ENCODE measurements around the gene STC2. TPM values are rescaled to one million over a fixed set of nuclear protein-coding genes. Genes with fewer than 3 reads are reported as not detected.

Gene STC2
- total and polyA plus RNA-seq, 2 of the 4 experiments (the other 2 are of a cell fraction): 87.5 to 270 TPM

- Histone ChIP-seq H3K36me3 (ENCODE audit: control insufficient read depth, insufficient read depth, low read length) (no peaks in the 10 kb centered on the region), H3K27me3 (ENCODE audit: control insufficient read depth, insufficient read depth, low read length) (peaks cover 19% of the 10 kb centered on the region), H2BK20ac (ENCODE audit: low read depth, low read length) (no peak overlapping the region), H3K4me1 (ENCODE audit: control insufficient read depth, insufficient read depth, low read length) (peaks cover 10% of the 10 kb centered on the region), H2BK120ac (ENCODE audit: low read depth, low read length) (no peak overlapping the region), H2AFZ (replicated peaks; ENCODE audit: low read length, poor library complexity) (no peak overlapping the region), H3K56ac (ENCODE audit: extremely low read depth, insufficient read depth, low read length) (no peak overlapping the region), H4K20me1 (ENCODE audit: insufficient read depth, low read length) (no peaks in the 10 kb centered on the region), H3K9me1 (ENCODE audit: insufficient read depth, low read length) (no peaks in the 10 kb centered on the region; the same call in 1 of the 2 replicates), H2AK9ac (replicated peaks; ENCODE audit: low read depth, low read length, poor library complexity) (no peak overlapping the region), H4K5ac (ENCODE audit: low read depth, low read length) (no peak overlapping the region), H3K23ac (ENCODE audit: low read depth, low read length) (no peak overlapping the region), H3K4me3 (ENCODE audit: insufficient read depth, low read depth, low read length) (no peak overlapping the region), H3K14ac (replicated peaks; ENCODE audit: low read depth, low read length) (no peak overlapping the region), H3K4me2 (ENCODE audit: low read depth, low read length) (no peak overlapping the region), H4K91ac (ENCODE audit: insufficient read depth, low read depth, low read length) (no peak overlapping the region), H4K8ac (ENCODE audit: low read depth in 2 of 2, low read length in 2 of 2) (no peak overlapping the region), H2BK15ac (ENCODE audit: low read depth, low read length) (no peak overlapping the region), H3K9ac (ENCODE audit: low read depth, low read length) (no peak overlapping the region), H2AK5ac (ENCODE audit: low read depth, low read length) (no peak overlapping the region), H3K18ac (ENCODE audit: low read depth, low read length) (no peak overlapping the region), H2BK5ac (ENCODE audit: low read depth, low read length, poor library complexity, severe bottlenecking) (no peak overlapping the region), H3K27ac (ENCODE audit: insufficient read depth, low read length) (no peak overlapping the region), H3K79me1 (ENCODE audit: low read depth in 1 of 2, low read length in 2 of 2) (no peaks in the 10 kb centered on the region), H3K9me3 (ENCODE audit: control insufficient read depth, insufficient read depth, low read length) (no peaks in the 10 kb centered on the region), H3K4ac (ENCODE audit: low read depth, low read length) (no peak overlapping the region)
- ATAC-seq (ENCODE audit: low read depth) (no peak), DNase-seq (no peak)
- intact Hi-C loops (cut with micrococcal nuclease) (no loop called here), in situ Hi-C loops (cut with MboI; ENCODE audit: low sequenced_read_pairs) (loop anchor here (5.0 to 25.0 kb wide), 2 partner anchors 306 to 1024 kb away; partner anchors contain the start of gene ATP6V0E1), dilution Hi-C loops (cut with HindIII; ENCODE audit: low sequenced_read_pairs, unreplicated experiment) (no loop called here)
- no CpG with 5 or more reads among the region's 4 CpGs for WGBS, 2 experiments (ENCODE audit: extremely low coverage in 2 of 2, insufficient read length in 1 of 2)
- no TSS peak for BruUV-seq (replicated peaks)
- no peak for TF ChIP-seq RAD21 (IDR thresholded peaks at IDR 0.05; ENCODE audit: low read length)
- TF ChIP-seq CTCF (conservative IDR thresholded peaks at IDR 0.05; ENCODE audit: low read depth, low read length): no peak
- no peak for TF ChIP-seq RFX5 (IDR thresholded peaks at IDR 0.05; ENCODE audit: low read depth, low read length)
- no peak for TF ChIP-seq BHLHE40 (IDR thresholded peaks at IDR 0.05; ENCODE audit: low read depth, low read length)
- TF ChIP-seq SMC3 (IDR thresholded peaks at IDR 0.05; ENCODE audit: low read depth, low read length): no peak
- TF ChIP-seq USF2 (IDR thresholded peaks at IDR 0.05; ENCODE audit: low read depth, low read length): no peak
- no peak for TF ChIP-seq MXI1 (IDR thresholded peaks at IDR 0.05; ENCODE audit: borderline replicate concordance, low read depth, low read length)
- TF ChIP-seq RCOR1 (IDR thresholded peaks at IDR 0.05; ENCODE audit: insufficient replicate concordance, low read length): no peak
- no peak for TF ChIP-seq ELK1 (IDR thresholded peaks at IDR 0.05; ENCODE audit: borderline replicate concordance, low read depth, low read length)
- no peak for TF ChIP-seq MAZ (IDR thresholded peaks at IDR 0.05; ENCODE audit: borderline replicate concordance, low read depth, low read length)
- TF ChIP-seq FOS (IDR thresholded peaks at IDR 0.05; ENCODE audit: low read depth, low read length): no peak
- ChIA-PET POLR2A (ENCODE audit: unreplicated experiment) (no interaction called here), CTCF (no interaction called here)
These were observed 39.6 kb downstream of the STC2 start for GRCh38 chr5:173288632-173289031.

All from IMR-90 (cell line).